Measurements from ENCODE around the gene SERPINA7. TPM values are rescaled to one million over a fixed set of nuclear protein-coding genes. Genes with fewer than 3 reads are reported as not detected.
"Not testable (repeated sequence)": the region's sequence is repeated elsewhere in the genome, so short reads cannot be mapped to it uniquely, and the experiment has no call there.

SERPINA7 gene
- total RNA-seq, 6 experiments from 2014 or later: not detected

DNA sequence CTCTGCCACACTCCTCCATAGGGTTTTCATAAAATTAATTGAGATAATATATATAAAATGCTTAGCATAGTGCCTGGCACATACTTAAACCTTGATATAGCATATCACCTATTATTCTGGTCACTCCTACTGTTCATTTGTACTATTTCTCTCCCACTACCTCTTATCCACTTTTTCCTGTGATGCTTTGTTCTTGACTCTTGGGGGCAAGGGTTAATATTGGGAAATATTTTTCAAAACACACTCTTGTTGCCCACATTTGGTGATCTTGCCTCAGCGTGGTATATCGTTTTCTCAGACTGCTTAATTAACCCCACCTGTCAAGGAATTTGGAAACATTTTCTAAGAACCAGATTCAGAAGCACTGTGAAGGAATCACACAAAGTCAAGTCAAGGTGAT is 16.3 kb downstream of the SERPINA7 start:
- H3K9me3 Mint-ChIP-seq: peaks cover 7% of the 10 kb centered on the region; the same call in 1 of the 2 replicates
- no peaks in the 10 kb centered on the region for H3K36me3 Mint-ChIP-seq (ENCODE audit: low read depth)
- no peak for DNase-seq
- H3K27me3 Mint-ChIP-seq (ENCODE audit: insufficient read depth): no peaks in the 10 kb centered on the region
- no peaks in the 10 kb centered on the region for H3K4me1 Mint-ChIP-seq (ENCODE audit: low read depth)
- no peak overlapping the region for H3K27ac Mint-ChIP-seq
- H3K4me3 Mint-ChIP-seq: no peak overlapping the region
- TF ChIP-seq, protein P1, sequence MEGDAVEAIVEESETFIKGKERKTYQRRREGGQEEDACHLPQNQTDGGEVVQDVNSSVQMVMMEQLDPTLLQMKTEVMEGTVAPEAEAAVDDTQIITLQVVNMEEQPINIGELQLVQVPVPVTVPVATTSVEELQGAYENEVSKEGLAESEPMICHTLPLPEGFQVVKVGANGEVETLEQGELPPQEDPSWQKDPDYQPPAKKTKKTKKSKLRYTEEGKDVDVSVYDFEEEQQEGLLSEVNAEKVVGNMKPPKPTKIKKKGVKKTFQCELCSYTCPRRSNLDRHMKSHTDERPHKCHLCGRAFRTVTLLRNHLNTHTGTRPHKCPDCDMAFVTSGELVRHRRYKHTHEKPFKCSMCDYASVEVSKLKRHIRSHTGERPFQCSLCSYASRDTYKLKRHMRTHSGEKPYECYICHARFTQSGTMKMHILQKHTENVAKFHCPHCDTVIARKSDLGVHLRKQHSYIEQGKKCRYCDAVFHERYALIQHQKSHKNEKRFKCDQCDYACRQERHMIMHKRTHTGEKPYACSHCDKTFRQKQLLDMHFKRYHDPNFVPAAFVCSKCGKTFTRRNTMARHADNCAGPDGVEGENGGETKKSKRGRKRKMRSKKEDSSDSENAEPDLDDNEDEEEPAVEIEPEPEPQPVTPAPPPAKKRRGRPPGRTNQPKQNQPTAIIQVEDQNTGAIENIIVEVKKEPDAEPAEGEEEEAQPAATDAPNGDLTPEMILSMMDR (IDR thresholded peaks at IDR 0.05): no peak

DNA sequence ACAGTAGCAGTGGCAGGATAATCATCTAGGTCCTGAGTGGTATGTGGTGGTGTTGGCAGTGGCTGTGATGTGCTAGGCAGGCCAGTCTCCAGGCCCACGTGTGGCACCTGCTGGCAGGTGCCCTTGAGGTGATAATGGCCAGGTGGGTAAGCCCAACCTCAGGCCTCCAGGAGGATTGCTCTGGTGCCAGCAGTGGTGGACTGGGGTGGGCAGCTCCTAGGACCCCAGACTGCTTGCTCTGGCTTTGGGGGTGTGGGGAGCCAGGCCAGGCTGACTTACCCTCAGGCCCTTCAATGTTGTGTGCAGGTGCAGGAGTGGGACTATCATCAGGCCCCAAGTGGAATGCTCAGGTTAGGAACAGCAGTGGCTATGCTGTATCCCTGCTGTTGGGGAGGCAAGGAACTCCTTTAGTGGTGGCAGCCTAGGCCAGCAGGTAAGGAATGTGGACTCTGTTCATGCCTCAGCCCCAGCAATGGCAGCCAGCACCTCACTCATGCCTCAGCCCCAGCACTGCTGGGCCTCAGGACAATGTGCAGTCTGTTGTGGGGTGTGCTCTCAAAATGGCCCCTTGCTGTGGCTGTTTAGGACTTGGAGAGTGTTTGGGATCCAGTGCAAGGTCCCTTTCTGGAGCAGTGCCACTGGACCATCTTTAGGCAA is 24.3 kb downstream of the SERPINA7 start:
- Mint-ChIP-seq H3K27me3 (ENCODE audit: insufficient read depth) (no peaks in the 10 kb centered on the region), H3K4me3 (no peak overlapping the region), H3K9me3 (peaks cover 8% of the 10 kb centered on the region), H3K4me1 (ENCODE audit: low read depth) (no peaks in the 10 kb centered on the region), H3K36me3 (ENCODE audit: low read depth) (peaks cover 5% of the 10 kb centered on the region; the same call in 1 of the 2 replicates), H3K27ac (no peak overlapping the region)
- DNase-seq: no peak
- TF ChIP-seq, protein P1 (IDR thresholded peaks at IDR 0.05): no peak

DNA sequence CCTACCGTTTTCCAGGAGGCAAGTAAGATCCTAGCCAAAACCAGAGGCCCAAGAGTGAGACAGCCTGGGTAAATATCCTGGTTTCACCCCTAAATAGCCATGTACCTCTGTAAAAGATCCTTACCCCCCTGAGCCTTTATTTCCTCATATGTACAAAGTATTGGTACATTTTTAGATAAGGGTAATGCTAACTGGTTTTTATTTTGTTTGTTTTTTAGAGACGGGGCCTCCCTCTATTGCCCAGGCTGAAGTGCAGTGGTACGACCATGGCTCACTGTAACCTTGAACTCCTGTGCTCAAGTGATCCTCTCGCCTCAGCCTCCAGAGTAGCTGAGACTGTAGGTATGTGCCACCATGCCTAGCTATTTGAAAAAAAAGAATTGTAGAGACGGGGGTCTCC is 29.4 kb downstream of the SERPINA7 start:
- Mint-ChIP-seq H3K9me3 (peaks cover 5% of the 10 kb centered on the region), H3K27me3 (ENCODE audit: insufficient read depth) (no peaks in the 10 kb centered on the region), H3K36me3 (ENCODE audit: low read depth) (peaks cover 5% of the 10 kb centered on the region; the same call in 1 of the 2 replicates), H3K4me1 (ENCODE audit: low read depth) (no peaks in the 10 kb centered on the region), H3K27ac (no peak overlapping the region), H3K4me3 (no peak overlapping the region)
- no peak for DNase-seq
- TF ChIP-seq, protein P1 (IDR thresholded peaks at IDR 0.05): no peak

DNA sequence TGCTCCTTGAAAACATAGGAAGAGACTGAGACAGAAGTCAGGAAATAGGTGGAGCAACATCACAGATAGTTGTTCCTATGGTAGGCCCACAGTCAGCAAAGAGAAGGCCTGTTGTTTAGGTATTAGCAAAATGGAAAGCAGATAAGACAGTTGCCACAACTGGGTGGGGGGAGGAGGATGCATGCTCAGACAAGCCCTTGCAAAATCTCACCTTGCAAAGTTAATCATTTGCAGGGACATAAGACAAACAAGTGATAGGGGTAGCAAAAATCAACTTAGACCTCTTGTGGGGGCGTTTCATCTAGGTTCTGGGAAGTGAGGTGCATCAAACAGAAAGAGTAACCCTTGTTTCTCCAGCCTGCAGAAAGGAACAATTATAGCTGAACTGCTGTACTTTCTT is 30.7 kb downstream of the SERPINA7 start:
- no peaks in the 10 kb centered on the region for H3K4me1 Mint-ChIP-seq (ENCODE audit: low read depth)
- peaks cover 5% of the 10 kb centered on the region; the same call in 1 of the 2 replicates for H3K36me3 Mint-ChIP-seq (ENCODE audit: low read depth)
- H3K27me3 Mint-ChIP-seq (ENCODE audit: insufficient read depth): no peaks in the 10 kb centered on the region
- H3K27ac Mint-ChIP-seq: no peak overlapping the region
- DNase-seq: no peak
- H3K9me3 Mint-ChIP-seq: peaks cover 5% of the 10 kb centered on the region
- TF ChIP-seq, protein P1 (IDR thresholded peaks at IDR 0.05): no peak
- H3K4me3 Mint-ChIP-seq: no peak overlapping the region

DNA sequence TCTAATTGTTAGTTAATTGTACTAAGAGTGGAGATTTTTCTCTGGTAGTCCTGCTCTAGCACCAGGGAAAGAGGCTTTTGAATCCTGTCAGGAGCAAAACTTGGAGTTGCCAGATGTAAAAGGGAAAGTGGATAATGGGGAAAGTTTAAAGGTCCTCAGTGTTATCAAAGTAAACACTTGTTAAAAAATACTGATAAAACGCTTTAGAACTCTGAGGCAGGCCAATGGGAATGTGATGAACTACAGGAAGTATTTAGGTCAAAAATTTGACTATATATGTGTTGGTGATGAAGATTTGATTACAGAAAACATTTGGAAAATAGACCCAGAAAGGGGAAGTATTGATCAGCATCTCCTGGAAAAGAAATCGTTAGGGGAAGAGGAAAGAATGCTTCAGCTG is 32.8 kb downstream of the SERPINA7 start:
- no peak overlapping the region for H3K4me3 Mint-ChIP-seq
- H3K9me3 Mint-ChIP-seq: no peaks in the 10 kb centered on the region
- TF ChIP-seq, protein P1 (IDR thresholded peaks at IDR 0.05): no peak
- H3K27ac Mint-ChIP-seq: no peak overlapping the region
- H3K27me3 Mint-ChIP-seq (ENCODE audit: insufficient read depth): no peaks in the 10 kb centered on the region
- no peak for DNase-seq
- H3K4me1 Mint-ChIP-seq (ENCODE audit: low read depth): no peaks in the 10 kb centered on the region
- no peaks in the 10 kb centered on the region for H3K36me3 Mint-ChIP-seq (ENCODE audit: low read depth)

DNA sequence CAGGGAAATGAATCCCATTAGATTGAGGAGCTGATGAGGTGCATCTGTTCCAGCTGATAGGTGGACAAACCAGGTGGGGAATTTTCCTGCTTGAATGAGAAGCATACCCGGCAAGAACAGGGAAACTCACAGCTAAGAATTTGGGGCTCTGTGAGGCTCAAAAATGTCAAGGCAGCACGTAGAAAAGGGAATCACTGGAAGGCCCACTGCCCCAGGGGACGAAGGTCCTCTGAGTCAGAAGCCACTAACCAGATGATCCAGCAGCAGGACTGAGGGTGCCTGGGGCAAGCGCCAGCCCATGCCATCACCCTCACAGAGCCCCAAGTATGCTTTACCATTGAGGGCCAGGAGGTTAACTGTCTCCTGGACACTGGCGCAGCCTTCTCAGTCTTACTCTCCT is 37.9 kb downstream of the SERPINA7 start:
- not testable (repeated sequence) for H3K27me3 Mint-ChIP-seq (ENCODE audit: insufficient read depth); DNase-seq; H3K4me3 Mint-ChIP-seq; H3K4me1 Mint-ChIP-seq (ENCODE audit: low read depth); H3K36me3 Mint-ChIP-seq (ENCODE audit: low read depth); H3K27ac Mint-ChIP-seq
- peaks cover 19% of the 10 kb centered on the region for H3K9me3 Mint-ChIP-seq
